IMR-90 (cell line): ENCODE data around the gene PHKA1. TPM values are rescaled to one million over a fixed set of nuclear protein-coding genes. Genes with fewer than 3 reads are reported as not detected.

ENCODE experiments used
- ATAC-seq: fragments of 200-7000 bp; cut with Tn5 transposase; 2 replicates; pipeline ENCODE4 v1.9.1; 2020; ENCODE audit warnings: low read depth, mild to moderate bottlenecking, moderate library complexity
- BruUV-seq: library from RNA; stranded (reverse); fragments of 400-500 nt; replicated peaks from 2 replicates; lab custom pipeline; 2021; lab: Mats Ljungman, UMichigan
- CTCF ChIA-PET: fragments of 300-600 bp; formaldehyde crosslinking; extraction: SDS; loops from one replicate; lab custom pipeline; 2021; ENCODE audit warnings: antibody characterized with exemption; lab: Yijun Ruan, JAX
- POLR2A ChIA-PET: fragments of 300-600 bp; sonication (Branson Sonifier 250); formaldehyde crosslinking; loops from one replicate; lab custom pipeline; 2022; ENCODE audit warnings: antibody characterized with exemption; ENCODE audit not compliant: unreplicated experiment; lab: Charles Lee
- DNase-seq: peaks from one replicate; pipeline ENCODE4 v3.0.0; 2013
- H2AFZ ChIP-seq: replicated peaks from 2 replicates; pipeline ENCODE3; 2013; ENCODE audit warnings: low read length, mild to moderate bottlenecking; ENCODE audit not compliant: poor library complexity
- H2AK5ac ChIP-seq: 2 replicates; pipeline ENCODE4 v1.6.1; 2013; ENCODE audit warnings: low read depth, low read length, inconsistent platforms
- H2AK9ac ChIP-seq: replicated peaks from 2 replicates; pipeline ENCODE3; 2013; ENCODE audit warnings: mild to moderate bottlenecking, low read depth, low read length, moderate library complexity; ENCODE audit not compliant: poor library complexity
- H2BK120ac ChIP-seq: 2 replicates; pipeline ENCODE4 v1.6.1; 2013; ENCODE audit warnings: low read depth, low read length, inconsistent platforms
- H2BK15ac ChIP-seq: 3 replicates; pipeline ENCODE4 v1.6.1; 2013; ENCODE audit warnings: low read depth, low read length, inconsistent platforms
- H2BK20ac ChIP-seq: 2 replicates; pipeline ENCODE4 v1.6.1; 2013; ENCODE audit warnings: low read depth, mild to moderate bottlenecking, inconsistent platforms, low read length, moderate library complexity
- H2BK5ac ChIP-seq: 2 replicates; pipeline ENCODE4 v1.6.1; 2013; ENCODE audit warnings: mild to moderate bottlenecking, low read depth, low read length, inconsistent platforms; ENCODE audit not compliant: poor library complexity, severe bottlenecking
- H3K14ac ChIP-seq: replicated peaks from 2 replicates; pipeline ENCODE4 v1.6.1; 2013; ENCODE audit warnings: low read depth, low read length, inconsistent platforms
- H3K18ac ChIP-seq: 2 replicates; pipeline ENCODE4 v1.6.1; 2013; ENCODE audit warnings: low read depth, low read length, control low read depth
- H3K23ac ChIP-seq: 2 replicates; pipeline ENCODE4 v1.6.1; 2013; ENCODE audit warnings: low read depth, low read length, inconsistent platforms
- H3K27ac ChIP-seq: 2 replicates; pipeline ENCODE4 v1.5.1; 2013; ENCODE audit warnings: mild to moderate bottlenecking, control low read depth, low read length; ENCODE audit not compliant: insufficient read depth
- H3K27me3 ChIP-seq: 2 replicates; pipeline ENCODE4 v1.6.1; 2013; ENCODE audit warnings: low read length; ENCODE audit not compliant: control insufficient read depth, insufficient read depth
- H3K36me3 ChIP-seq: 2 replicates; pipeline ENCODE4 v1.6.1; 2013; ENCODE audit warnings: low read length, mixed read lengths; ENCODE audit not compliant: control insufficient read depth, insufficient read depth
- H3K4ac ChIP-seq: 2 replicates; pipeline ENCODE4 v1.6.1; 2013; ENCODE audit warnings: low read depth, low read length, inconsistent platforms
- H3K4me1 ChIP-seq: 2 replicates; pipeline ENCODE4 v1.6.1; 2013; ENCODE audit warnings: low read length, mixed read lengths; ENCODE audit not compliant: control insufficient read depth, insufficient read depth
- H3K4me2 ChIP-seq: 2 replicates; pipeline ENCODE4 v1.6.1; 2013; ENCODE audit warnings: low read depth, mild to moderate bottlenecking, control low read depth, low read length, moderate library complexity
- H3K4me3 ChIP-seq: 2 replicates; pipeline ENCODE4 v1.5.1; 2013; ENCODE audit warnings: low read depth, mild to moderate bottlenecking, control low read depth, low read length, moderate library complexity; ENCODE audit not compliant: insufficient read depth
- H3K56ac ChIP-seq: 2 replicates; pipeline ENCODE4 v1.6.1; 2013; ENCODE audit warnings: low read length, inconsistent platforms; ENCODE audit not compliant: insufficient read depth; ENCODE audit errors: extremely low read depth
- H3K79me1 ChIP-seq, 2 experiments: 2 replicates each; pipeline ENCODE4 v1.6.1; 2013; ENCODE audit warnings: low read length in 2 of 2, inconsistent platforms in 1 of 2, low read depth in 1 of 2
- H3K9ac ChIP-seq: 2 replicates; pipeline ENCODE4 v1.6.1; 2013; ENCODE audit warnings: low read depth, low read length, control low read depth
- H3K9me1 ChIP-seq: 2 replicates; pipeline ENCODE4 v1.6.1; 2013; ENCODE audit warnings: low read length, inconsistent platforms; ENCODE audit not compliant: insufficient read depth
- H3K9me3 ChIP-seq: 2 replicates; pipeline ENCODE4 v1.6.1; 2013; ENCODE audit warnings: low read length; ENCODE audit not compliant: control insufficient read depth, insufficient read depth
- H4K20me1 ChIP-seq: 2 replicates; pipeline ENCODE4 v1.6.1; 2013; ENCODE audit warnings: low read length, inconsistent platforms; ENCODE audit not compliant: insufficient read depth
- H4K5ac ChIP-seq: 2 replicates; pipeline ENCODE4 v1.6.1; 2013; ENCODE audit warnings: mild to moderate bottlenecking, low read depth, low read length, control low read depth
- H4K8ac ChIP-seq, 2 experiments: 2 replicates each; pipeline ENCODE4 v1.6.1; 2013; ENCODE audit warnings: low read depth in 2 of 2, low read length in 2 of 2, control low read depth in 1 of 2, inconsistent platforms in 1 of 2
- H4K91ac ChIP-seq: 2 replicates; pipeline ENCODE4 v1.6.1; 2013; ENCODE audit warnings: low read depth, low read length, inconsistent platforms; ENCODE audit not compliant: insufficient read depth
- CTCF ChIP-seq: conservative IDR thresholded peaks from 2 replicates; pipeline ENCODE4 v1.5.1; 2012; ENCODE audit warnings: mild to moderate bottlenecking, low read depth, low read length, improper control_type of control experiment
- FOS ChIP-seq: fragments of 150-350 bp; IDR thresholded peaks from 2 replicates; pipeline ENCODE4 v1.6.1; 2016; ENCODE audit warnings: low read depth, low read length
- MAFK ChIP-seq: IDR thresholded peaks from 2 replicates; pipeline ENCODE4 v1.6.1; 2012; ENCODE audit warnings: low read depth, low read length, improper control_type of control experiment
- MAZ ChIP-seq: IDR thresholded peaks from 2 replicates; pipeline ENCODE4 v1.6.1; 2012; ENCODE audit warnings: low read depth, mild to moderate bottlenecking, low read length, improper control_type of control experiment, moderate library complexity, borderline replicate concordance
- MXI1 ChIP-seq: IDR thresholded peaks from 2 replicates; pipeline ENCODE4 v1.6.1; 2012; ENCODE audit warnings: low read depth, mild to moderate bottlenecking, low read length, moderate library complexity, borderline replicate concordance
- POLR2A ChIP-seq: IDR thresholded peaks from 2 replicates; pipeline ENCODE4 v1.6.1; 2012; ENCODE audit warnings: mild to moderate bottlenecking, low read depth, low read length
- RCOR1 ChIP-seq: IDR thresholded peaks from 2 replicates; pipeline ENCODE4 v1.6.1; 2012; ENCODE audit warnings: mild to moderate bottlenecking, low read length, improper control_type of control experiment; ENCODE audit not compliant: insufficient replicate concordance
- SMC3 ChIP-seq: fragments of 150-350 bp; IDR thresholded peaks from 2 replicates; pipeline ENCODE4 v1.6.1; 2016; ENCODE audit warnings: low read depth, mild to moderate bottlenecking, antibody characterized with exemption, low read length, moderate library complexity
- WGBS, 2 experiments: methylation state at CpG; one replicate each; pipeline versions ENCODE4 v1.1.5 to v1.1.7; 2013; ENCODE audit warnings: missing lambda C conversion rate in 2 of 2; ENCODE audit not compliant: insufficient read length in 1 of 2; ENCODE audit errors: extremely low coverage in 2 of 2; 5-methylcytosine and 5-hydroxymethylcytosine counted together
- dilution Hi-C: fragments of 300-500 bp; cut with HindIII; formaldehyde crosslinking; loops from one replicate; pipeline ENCODE4 v1.14.3; 2018; ENCODE audit warnings: low sequenced_read_pairs; ENCODE audit not compliant: unreplicated experiment
- in situ Hi-C: fragments of 300-500 bp; cut with MboI; formaldehyde crosslinking; loops from 3 replicates; pipeline ENCODE4 v1.14.3; 2019; ENCODE audit warnings: low sequenced_read_pairs, inconsistent platforms, mixed read lengths
- intact Hi-C: fragments of 100-400 bp; cut with micrococcal nuclease; formaldehyde crosslinking; loops from 2 replicates; pipeline ENCODE4 v1.10.0; 2022
- polyA plus RNA-seq, 3 experiments: library from polyadenylated mRNA; depleted of rRNA; stranded (reverse); fragments of >200 nt; gene quantifications; 2 replicates each; pipeline ENCODE4 v1.2.3, GENCODE V29; 2012; ENCODE audit warnings: low replicate concordance in 1 of 3
- total RNA-seq: library from RNA; depleted of rRNA; stranded (reverse); fragments of >200 nt; gene quantifications from 2 replicates; pipeline ENCODE4 v1.2.3, GENCODE V29; 2012

Gene PHKA1
- total and polyA plus RNA-seq, 2 of the 4 experiments (the other 2 are of a cell fraction) = 2.7 to 4.5 TPM

- Histone ChIP-seq H2AFZ (no peak overlapping the region), H2AK9ac (no peak overlapping the region), H3K27ac (no peak overlapping the region), H3K27me3 (peaks cover 6% of the 10 kb centered on the region), H4K91ac (no peak overlapping the region), H2AK5ac (no peak overlapping the region), H3K56ac (no peak overlapping the region), H2BK5ac (no peak overlapping the region), H3K79me1 (no peaks in the 10 kb centered on the region), H3K4me2 (no peak overlapping the region), H3K4me3 (no peak overlapping the region), H3K18ac (no peak overlapping the region), H4K5ac (no peak overlapping the region), H3K9ac (no peak overlapping the region), H3K9me1 (no peaks in the 10 kb centered on the region), H3K4ac (no peak overlapping the region), H2BK20ac (no peak overlapping the region), H4K8ac (no peak overlapping the region), H3K36me3 (no peaks in the 10 kb centered on the region), H2BK15ac (no peak overlapping the region), H3K9me3 (no peaks in the 10 kb centered on the region), H2BK120ac (no peak overlapping the region), H3K14ac (no peak overlapping the region), H3K23ac (no peak overlapping the region), H3K4me1 (no peaks in the 10 kb centered on the region), H4K20me1 (no peaks in the 10 kb centered on the region)
- in situ Hi-C loops = loop anchor here (10.0 kb wide), 1 partner anchor 105 kb away; the partner anchor contains the start of gene PHKA1
- intact Hi-C loops = no loop called here
- dilution Hi-C loops = no loop called here
- no CpG with 5 or more reads among the region's 2 CpGs for WGBS, 2 experiments
- ATAC-seq = 0 out of 2 replicates have a peak, but pooled peaks have one; percentile 42
- POLR2A ChIA-PET = no interaction called here
- TF ChIP-seq MXI1 = no peak
- no peak for TF ChIP-seq MAFK
- no peak for TF ChIP-seq MAZ
- TF ChIP-seq POLR2A = no peak
- TF ChIP-seq CTCF = no peak
- TF ChIP-seq FOS = no peak
- no peak for TF ChIP-seq RCOR1
- TF ChIP-seq SMC3 = 0 out of 2 replicates have a peak, but pooled peaks have one; percentile 4
- DNase-seq = peak; percentile 6
- BruUV-seq = no TSS peak
- CTCF ChIA-PET = no interaction called here
These were observed 104.8 kb downstream of the PHKA1 start for GRCh38 chrX:72609313-72609712.
